ENCODE data around the gene ADAMTS16.

The ADAMTS16 gene

GRCh38 chr5:5199495-5199894 is 59.4 kb downstream of the ADAMTS16 start:
- Histone ChIP-seq H3K9ac (ENCODE audit: low read depth in 1 of 2, low read length in 2 of 2) (no peak overlapping the region), H3K36me3 (ENCODE audit: control insufficient read depth in 1 of 2, insufficient read depth in 2 of 2, low read length in 2 of 2) (no peaks in the 10 kb centered on the region), H3K27ac (ENCODE audit: low read depth, low read length) (no peak overlapping the region), H3K27me3 (ENCODE audit: control insufficient read depth in 1 of 2, insufficient read depth in 2 of 2, low read length in 2 of 2) (no peaks in the 10 kb centered on the region), H3K4me1 (ENCODE audit: control insufficient read depth in 1 of 2, insufficient read depth in 2 of 2, low read length in 2 of 2) (no peaks in the 10 kb centered on the region), H3K9me3 (ENCODE audit: control insufficient read depth in 1 of 2, low read length in 2 of 2) (no peaks in the 10 kb centered on the region), H3K4me3 (ENCODE audit: low read depth in 1 of 2, low read length in 2 of 2) (no peak overlapping the region)

- Histone ChIP-seq H3K9me3 (ENCODE audit: control insufficient read depth in 1 of 2, low read length in 2 of 2) (no peaks in the 10 kb centered on the region), H3K4me1 (ENCODE audit: control insufficient read depth in 1 of 2, insufficient read depth in 2 of 2, low read length in 2 of 2) (no peaks in the 10 kb centered on the region), H3K27ac (ENCODE audit: low read depth, low read length) (no peak overlapping the region), H3K36me3 (ENCODE audit: control insufficient read depth in 1 of 2, insufficient read depth in 2 of 2, low read length in 2 of 2) (no peaks in the 10 kb centered on the region), H3K4me3 (ENCODE audit: low read depth in 1 of 2, low read length in 2 of 2) (no peak overlapping the region), H3K27me3 (ENCODE audit: control insufficient read depth in 1 of 2, insufficient read depth in 2 of 2, low read length in 2 of 2) (no peaks in the 10 kb centered on the region), H3K9ac (ENCODE audit: low read depth in 1 of 2, low read length in 2 of 2) (no peak overlapping the region)
These were observed 60.0 kb downstream of the ADAMTS16 start for GRCh38 chr5:5200133-5200532.

DNA sequence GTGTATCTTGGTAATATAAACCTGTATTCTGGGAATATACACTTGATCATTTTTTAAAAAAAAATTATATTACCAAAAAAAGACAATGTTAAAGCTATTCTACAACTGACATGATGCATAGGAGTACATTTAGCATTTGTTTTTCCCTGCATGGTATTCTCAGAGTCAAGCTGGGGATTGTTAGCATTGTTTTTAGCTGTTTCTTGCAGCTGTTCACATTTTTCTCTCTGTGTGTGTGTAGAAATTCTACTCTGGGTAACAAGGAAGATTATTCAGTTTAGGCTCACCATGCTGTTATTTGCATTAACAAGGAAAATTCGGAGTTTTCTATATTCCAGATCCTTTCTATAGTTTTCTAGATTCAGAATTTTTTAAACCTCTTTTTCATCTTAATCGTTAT is 62.2 kb downstream of the ADAMTS16 start:
- no peaks in the 10 kb centered on the region for H3K4me1 ChIP-seq (ENCODE audit: control insufficient read depth in 1 of 2, insufficient read depth in 2 of 2, low read length in 2 of 2)
- H3K4me3 ChIP-seq (ENCODE audit: low read depth in 1 of 2, low read length in 2 of 2) = no peak overlapping the region
- no peak overlapping the region for H3K9ac ChIP-seq (ENCODE audit: low read depth in 1 of 2, low read length in 2 of 2)
- no peaks in the 10 kb centered on the region for H3K36me3 ChIP-seq (ENCODE audit: control insufficient read depth in 1 of 2, insufficient read depth in 2 of 2, low read length in 2 of 2)
- H3K27ac ChIP-seq (ENCODE audit: low read depth, low read length) = no peak overlapping the region
- no peaks in the 10 kb centered on the region for H3K27me3 ChIP-seq (ENCODE audit: control insufficient read depth in 1 of 2, insufficient read depth in 2 of 2, low read length in 2 of 2)
- H3K9me3 ChIP-seq (ENCODE audit: control insufficient read depth in 1 of 2, low read length in 2 of 2) = no peaks in the 10 kb centered on the region

DNA sequence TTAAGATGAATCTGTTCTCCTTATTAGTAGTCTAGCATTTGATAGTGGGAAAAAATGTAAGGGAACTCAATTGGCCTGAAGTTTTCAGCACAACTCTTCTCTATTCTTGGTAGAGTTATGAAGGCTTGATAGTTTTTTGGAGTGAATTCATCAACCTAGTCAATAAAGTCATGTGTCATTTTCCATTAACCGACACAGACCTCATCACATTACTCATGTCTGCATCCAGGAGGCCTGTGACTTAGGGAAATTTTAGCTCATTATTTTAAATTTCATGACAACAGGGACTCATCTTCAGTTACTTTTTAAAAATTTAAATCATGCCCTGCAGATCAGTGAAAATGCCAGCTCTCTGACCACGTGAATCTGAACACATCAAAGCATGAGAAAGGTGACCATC is 63.3 kb downstream of the ADAMTS16 start:
- H3K9me3 ChIP-seq (ENCODE audit: control insufficient read depth in 1 of 2, low read length in 2 of 2) = no peaks in the 10 kb centered on the region

DNA sequence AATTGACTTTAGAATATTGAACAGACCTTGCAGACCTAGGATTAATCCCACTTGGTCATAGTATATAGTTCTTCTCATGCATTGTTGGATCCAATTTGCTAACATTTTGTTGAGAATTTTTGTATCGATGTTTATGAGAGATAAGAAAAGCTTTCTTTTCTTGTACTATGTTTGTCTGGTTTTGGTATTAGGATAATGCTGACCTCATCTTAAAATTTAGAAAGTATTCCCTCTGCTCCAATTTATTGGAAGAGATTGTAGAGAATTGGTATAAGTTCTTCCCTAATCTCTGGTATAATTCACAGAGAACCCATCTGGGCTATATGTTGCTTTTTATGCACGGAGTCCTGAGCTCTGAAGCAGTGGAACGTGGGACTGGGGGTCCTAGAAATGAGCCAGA is 67.7 kb downstream of the ADAMTS16 start:
- no peaks in the 10 kb centered on the region for H3K4me1 ChIP-seq (ENCODE audit: control insufficient read depth in 1 of 2, insufficient read depth in 2 of 2, low read length in 2 of 2)
- no peak overlapping the region for H3K27ac ChIP-seq (ENCODE audit: low read depth, low read length)
- no peak overlapping the region for H3K4me3 ChIP-seq (ENCODE audit: low read depth in 1 of 2, low read length in 2 of 2)
- no peaks in the 10 kb centered on the region for H3K9me3 ChIP-seq (ENCODE audit: control insufficient read depth in 1 of 2, low read length in 2 of 2)
- H3K36me3 ChIP-seq (ENCODE audit: control insufficient read depth in 1 of 2, insufficient read depth in 2 of 2, low read length in 2 of 2) = no peaks in the 10 kb centered on the region
- no peaks in the 10 kb centered on the region for H3K27me3 ChIP-seq (ENCODE audit: control insufficient read depth in 1 of 2, insufficient read depth in 2 of 2, low read length in 2 of 2)
- no peak overlapping the region for H3K9ac ChIP-seq (ENCODE audit: low read depth in 1 of 2, low read length in 2 of 2)

More for the DNA sequence above, 63.3 kb downstream of the ADAMTS16 start:
- Histone ChIP-seq H3K4me1 (ENCODE audit: control insufficient read depth in 1 of 2, insufficient read depth in 2 of 2, low read length in 2 of 2) (no peaks in the 10 kb centered on the region), H3K9ac (ENCODE audit: low read depth in 1 of 2, low read length in 2 of 2) (no peak overlapping the region), H3K36me3 (ENCODE audit: control insufficient read depth in 1 of 2, insufficient read depth in 2 of 2, low read length in 2 of 2) (no peaks in the 10 kb centered on the region), H3K27me3 (ENCODE audit: control insufficient read depth in 1 of 2, insufficient read depth in 2 of 2, low read length in 2 of 2) (no peaks in the 10 kb centered on the region), H3K27ac (ENCODE audit: low read depth, low read length) (no peak overlapping the region), H3K4me3 (ENCODE audit: low read depth in 1 of 2, low read length in 2 of 2) (no peak overlapping the region)

DNA sequence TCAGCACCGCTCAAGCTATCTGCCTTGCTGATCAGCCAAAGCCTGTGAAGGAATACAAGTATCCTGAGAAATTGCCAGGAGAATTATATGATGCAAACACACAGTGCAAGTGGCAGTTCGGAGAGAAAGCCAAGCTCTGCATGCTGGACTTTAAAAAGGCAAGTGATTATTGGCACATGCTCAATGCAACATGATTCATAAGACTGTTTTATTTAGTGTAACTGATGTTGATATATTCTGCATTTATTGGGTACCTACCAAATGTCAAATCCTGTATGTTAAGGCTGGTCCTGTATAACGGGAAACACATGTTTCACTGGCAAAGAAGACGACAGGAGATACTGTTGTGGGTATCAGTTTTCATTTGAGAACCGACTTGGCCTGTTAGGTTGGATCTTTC is 69.0 kb downstream of the ADAMTS16 start:
- no peak overlapping the region for H3K9ac ChIP-seq (ENCODE audit: low read depth in 1 of 2, low read length in 2 of 2)
- no peak overlapping the region for H3K4me3 ChIP-seq (ENCODE audit: low read depth in 1 of 2, low read length in 2 of 2)
- no peaks in the 10 kb centered on the region for H3K4me1 ChIP-seq (ENCODE audit: control insufficient read depth in 1 of 2, insufficient read depth in 2 of 2, low read length in 2 of 2)
- no peaks in the 10 kb centered on the region for H3K9me3 ChIP-seq (ENCODE audit: control insufficient read depth in 1 of 2, low read length in 2 of 2)
- no peaks in the 10 kb centered on the region for H3K36me3 ChIP-seq (ENCODE audit: control insufficient read depth in 1 of 2, insufficient read depth in 2 of 2, low read length in 2 of 2)
- H3K27me3 ChIP-seq (ENCODE audit: control insufficient read depth in 1 of 2, insufficient read depth in 2 of 2, low read length in 2 of 2) = no peaks in the 10 kb centered on the region
- no peak overlapping the region for H3K27ac ChIP-seq (ENCODE audit: low read depth, low read length)

- Histone ChIP-seq H3K9ac (ENCODE audit: low read depth in 1 of 2, low read length in 2 of 2) (no peak overlapping the region), H3K4me3 (ENCODE audit: low read depth in 1 of 2, low read length in 2 of 2) (no peak overlapping the region)
These were observed 69.6 kb downstream of the ADAMTS16 start for GRCh38 chr5:5209510-5210286.

GRCh38 chr5:5217371-5217770 is 77.2 kb downstream of the ADAMTS16 start:
- no peak overlapping the region for H3K9ac ChIP-seq (ENCODE audit: low read depth in 1 of 2, low read length in 2 of 2)
- no peaks in the 10 kb centered on the region for H3K4me1 ChIP-seq (ENCODE audit: control insufficient read depth in 1 of 2, insufficient read depth in 2 of 2, low read length in 2 of 2)
- H3K4me3 ChIP-seq (ENCODE audit: low read depth in 1 of 2, low read length in 2 of 2) = no peak overlapping the region
- no peak overlapping the region for H3K27ac ChIP-seq (ENCODE audit: low read depth, low read length)
- H3K27me3 ChIP-seq (ENCODE audit: control insufficient read depth in 1 of 2, insufficient read depth in 2 of 2, low read length in 2 of 2) = no peaks in the 10 kb centered on the region
- no peaks in the 10 kb centered on the region for H3K36me3 ChIP-seq (ENCODE audit: control insufficient read depth in 1 of 2, insufficient read depth in 2 of 2, low read length in 2 of 2)
- H3K9me3 ChIP-seq (ENCODE audit: control insufficient read depth in 1 of 2, low read length in 2 of 2) = no peaks in the 10 kb centered on the region

More at GRCh38 chr5:5209510-5210286, 69.6 kb downstream of the ADAMTS16 start:
- H3K4me1 ChIP-seq (ENCODE audit: control insufficient read depth in 1 of 2, insufficient read depth in 2 of 2, low read length in 2 of 2) = no peaks in the 10 kb centered on the region
- no peaks in the 10 kb centered on the region for H3K36me3 ChIP-seq (ENCODE audit: control insufficient read depth in 1 of 2, insufficient read depth in 2 of 2, low read length in 2 of 2)
- H3K27ac ChIP-seq (ENCODE audit: low read depth, low read length) = no peak overlapping the region
- no peaks in the 10 kb centered on the region for H3K9me3 ChIP-seq (ENCODE audit: control insufficient read depth in 1 of 2, low read length in 2 of 2)
- no peaks in the 10 kb centered on the region for H3K27me3 ChIP-seq (ENCODE audit: control insufficient read depth in 1 of 2, insufficient read depth in 2 of 2, low read length in 2 of 2)

- Histone ChIP-seq H3K4me3 (ENCODE audit: low read depth in 1 of 2, low read length in 2 of 2) (no peak overlapping the region), H3K27me3 (ENCODE audit: control insufficient read depth in 1 of 2, insufficient read depth in 2 of 2, low read length in 2 of 2) (no peaks in the 10 kb centered on the region)
These were observed 78.3 kb downstream of the ADAMTS16 start for GRCh38 chr5:5218396-5218795.

GRCh38 chr5:5219541-5219940 is 79.4 kb downstream of the ADAMTS16 start:
- no peaks in the 10 kb centered on the region for H3K9me3 ChIP-seq (ENCODE audit: control insufficient read depth in 1 of 2, low read length in 2 of 2)
- H3K9ac ChIP-seq (ENCODE audit: low read depth in 1 of 2, low read length in 2 of 2) = no peak overlapping the region
- no peak overlapping the region for H3K27ac ChIP-seq (ENCODE audit: low read depth, low read length)
- H3K4me3 ChIP-seq (ENCODE audit: low read depth in 1 of 2, low read length in 2 of 2) = no peak overlapping the region
- H3K36me3 ChIP-seq (ENCODE audit: control insufficient read depth in 1 of 2, insufficient read depth in 2 of 2, low read length in 2 of 2) = no peaks in the 10 kb centered on the region
- H3K27me3 ChIP-seq (ENCODE audit: control insufficient read depth in 1 of 2, insufficient read depth in 2 of 2, low read length in 2 of 2) = no peaks in the 10 kb centered on the region
- no peaks in the 10 kb centered on the region for H3K4me1 ChIP-seq (ENCODE audit: control insufficient read depth in 1 of 2, insufficient read depth in 2 of 2, low read length in 2 of 2)

More at GRCh38 chr5:5218396-5218795, 78.3 kb downstream of the ADAMTS16 start:
- Histone ChIP-seq H3K4me1 (ENCODE audit: control insufficient read depth in 1 of 2, insufficient read depth in 2 of 2, low read length in 2 of 2) (no peaks in the 10 kb centered on the region), H3K9ac (ENCODE audit: low read depth in 1 of 2, low read length in 2 of 2) (no peak overlapping the region), H3K9me3 (ENCODE audit: control insufficient read depth in 1 of 2, low read length in 2 of 2) (no peaks in the 10 kb centered on the region), H3K36me3 (ENCODE audit: control insufficient read depth in 1 of 2, insufficient read depth in 2 of 2, low read length in 2 of 2) (no peaks in the 10 kb centered on the region), H3K27ac (ENCODE audit: low read depth, low read length) (no peak overlapping the region)
